ENCODE data around the gene ASS1. TPM values are rescaled to one million over a fixed set of nuclear protein-coding genes. Genes with fewer than 3 reads are reported as not detected.

Gene ASS1
- total and polyA plus RNA-seq, 2 of the 13 experiments (the other 11 are each of a cell fraction or from before 2014, with no cell fraction given): 77.6 to 122 TPM

GRCh38 chr9:130451509-130452388 is 7.0 kb downstream of the ASS1 start (continued):
- TF ChIP-seq ZNF781 (CRISPR knock-in tag; IDR thresholded peaks at IDR 0.05; ENCODE audit: borderline replicate concordance, not compliant biosample characterization): peak; percentile 29
- no peak for TF ChIP-seq THYN1 (CRISPR knock-in tag; IDR thresholded peaks at IDR 0.05; ENCODE audit: borderline replicate concordance, low read depth)
- no peak for TF ChIP-seq SMYD3 (CRISPR knock-in tag; IDR thresholded peaks at IDR 0.05)
- no peak for TF ChIP-seq ZBTB4 (CRISPR knock-in tag; IDR thresholded peaks at IDR 0.05; ENCODE audit: borderline replicate concordance)
- TF ChIP-seq SOX6 (IDR thresholded peaks at IDR 0.05): no peak
- peak; percentile 45; the same call in 1 of the 2 replicates for TF ChIP-seq SOX6 (CRISPR knock-in tag; IDR thresholded peaks at IDR 0.05)
- TF ChIP-seq ZFP41 (CRISPR knock-in tag; IDR thresholded peaks at IDR 0.05; ENCODE audit: borderline replicate concordance): no peak
- no peak for TF ChIP-seq RBM39 (IDR thresholded peaks at IDR 0.05; ENCODE audit: low read depth, low read length, poor library complexity, severe bottlenecking)
- no peak for TF ChIP-seq PBX2 (CRISPR knock-in tag; IDR thresholded peaks at IDR 0.05)
- TF ChIP-seq SIX1 (CRISPR knock-in tag; IDR thresholded peaks at IDR 0.05; ENCODE audit: borderline replicate concordance): no peak
- no peak; the same call in 1 of the 2 replicates for TF ChIP-seq NR2F6 (IDR thresholded peaks at IDR 0.05)
- peak; percentile 26; the same call in 1 of the 2 replicates for TF ChIP-seq NR2F6 (CRISPR knock-in tag; IDR thresholded peaks at IDR 0.05)
- TF ChIP-seq THAP9 (CRISPR knock-in tag; IDR thresholded peaks at IDR 0.05; ENCODE audit: borderline replicate concordance): 0 out of 2 replicates have a peak, but pooled peaks have one; percentile 2
- TF ChIP-seq NR2F2 (IDR thresholded peaks at IDR 0.05; ENCODE audit: borderline replicate concordance, low read depth): peak; percentile 42; the same call in 1 of the 2 replicates
- TF ChIP-seq BCL6 (CRISPR knock-in tag; IDR thresholded peaks at IDR 0.05): peak; percentile 84
- peak; percentile 55; the same call in 1 of the 2 replicates for TF ChIP-seq PATZ1 (CRISPR knock-in tag; IDR thresholded peaks at IDR 0.05)
- TF ChIP-seq PCBP2 (optimal IDR thresholded peaks at IDR 0.05; ENCODE audit: low read depth, low read length, poor library complexity, severe bottlenecking): no peak
- no peak for TF ChIP-seq ETV6 (CRISPR knock-in tag; conservative IDR thresholded peaks at IDR 0.05)
- TF ChIP-seq PHB2 (IDR thresholded peaks at IDR 0.05; ENCODE audit: partially characterized antibody): no peak
- TF ChIP-seq ZNF264 (CRISPR knock-in tag; IDR thresholded peaks at IDR 0.05): no peak

All from HepG2 (cell line).